Neural progenitor cell (in vitro differentiated cells): ENCODE data around the gene TMEM269.

Experiments
- CTCF ChIP-seq: fragments of 200-600 bp; sonication (generic); IDR thresholded peaks from 2 replicates; pipeline ENCODE4 v1.5.1; 2017; ENCODE audit warnings: antibody characterized with exemption, mild to moderate bottlenecking
- EZH2 ChIP-seq: fragments of 200-600 bp; sonication (generic); IDR thresholded peaks from 2 replicates; pipeline ENCODE4 v1.6.1; 2017; ENCODE audit warnings: antibody characterized with exemption, mild to moderate bottlenecking, moderate library complexity
- EZH2phosphoT487 ChIP-seq: fragments of 200-600 bp; sonication (generic); IDR thresholded peaks from 2 replicates; pipeline ENCODE4 v1.6.1; 2017; ENCODE audit warnings: antibody characterized with exemption

DNA sequence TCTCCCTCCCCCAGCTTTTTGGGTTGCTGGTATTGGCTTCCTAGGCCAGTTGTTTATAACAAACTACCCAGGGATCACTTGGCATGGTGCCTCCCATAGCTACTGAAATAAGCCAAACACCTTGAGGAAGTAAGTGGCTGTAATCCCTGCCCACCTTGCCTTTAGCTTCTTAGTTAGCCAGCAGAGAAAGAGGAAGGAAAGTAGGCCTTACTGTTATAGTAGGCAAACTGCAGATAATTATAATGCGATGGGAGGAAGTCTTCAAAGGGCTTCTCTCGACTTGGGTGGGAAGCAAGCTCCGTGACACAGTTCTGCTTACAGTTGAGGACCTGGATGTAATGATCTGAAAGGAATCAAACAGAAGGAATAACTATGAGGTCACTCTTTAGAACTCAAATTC is 26.1 kb upstream of the TMEM269 start:
- TF ChIP-seq CTCF = no peak
- no peak for TF ChIP-seq EZH2
- no peak for TF ChIP-seq EZH2phosphoT487
